Hepatocyte (in vitro differentiated cells): ENCODE data around the gene CCL2.

Experiments used
- CTCF ChIP-seq: fragments of 200-600 bp; sonication (generic); IDR thresholded peaks from 2 replicates; pipeline ENCODE4 v1.5.1; 2016; ENCODE audit warnings: antibody characterized with exemption, mild to moderate bottlenecking; ENCODE audit not compliant: poor library complexity
- EZH2 ChIP-seq: fragments of 200-600 bp; sonication (generic); IDR thresholded peaks from 2 replicates; pipeline ENCODE4 v1.6.1; 2016; ENCODE audit warnings: antibody characterized with exemption, mild to moderate bottlenecking, borderline replicate concordance

GRCh38 chr17:34245351-34245905, 9.7 kb upstream of the CCL2 start:
- no peak for TF ChIP-seq CTCF
- no peak for TF ChIP-seq EZH2
